ENCODE data around the gene LPO.

Gene LPO

DNA sequence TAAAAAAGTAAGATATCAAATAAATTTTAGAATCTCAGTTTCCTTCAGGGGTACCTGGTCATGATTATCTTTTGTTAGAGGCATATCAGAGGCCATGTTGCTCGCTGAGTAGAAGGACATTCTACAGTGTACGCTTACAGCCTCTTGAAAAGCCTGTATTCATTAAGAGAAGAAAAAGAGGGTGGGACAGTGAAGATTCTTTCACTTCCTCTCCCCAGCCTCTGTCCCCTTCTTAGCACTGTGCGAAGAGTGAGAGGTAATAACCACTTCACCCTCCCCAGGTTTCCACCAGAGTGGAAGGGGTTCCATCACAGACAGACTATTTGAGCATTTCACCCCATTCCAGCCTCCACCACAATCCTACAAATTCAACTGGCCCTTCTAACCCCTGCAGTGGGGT is 4.8 kb upstream of the LPO start:
- TF ChIP-seq, protein P1, sequence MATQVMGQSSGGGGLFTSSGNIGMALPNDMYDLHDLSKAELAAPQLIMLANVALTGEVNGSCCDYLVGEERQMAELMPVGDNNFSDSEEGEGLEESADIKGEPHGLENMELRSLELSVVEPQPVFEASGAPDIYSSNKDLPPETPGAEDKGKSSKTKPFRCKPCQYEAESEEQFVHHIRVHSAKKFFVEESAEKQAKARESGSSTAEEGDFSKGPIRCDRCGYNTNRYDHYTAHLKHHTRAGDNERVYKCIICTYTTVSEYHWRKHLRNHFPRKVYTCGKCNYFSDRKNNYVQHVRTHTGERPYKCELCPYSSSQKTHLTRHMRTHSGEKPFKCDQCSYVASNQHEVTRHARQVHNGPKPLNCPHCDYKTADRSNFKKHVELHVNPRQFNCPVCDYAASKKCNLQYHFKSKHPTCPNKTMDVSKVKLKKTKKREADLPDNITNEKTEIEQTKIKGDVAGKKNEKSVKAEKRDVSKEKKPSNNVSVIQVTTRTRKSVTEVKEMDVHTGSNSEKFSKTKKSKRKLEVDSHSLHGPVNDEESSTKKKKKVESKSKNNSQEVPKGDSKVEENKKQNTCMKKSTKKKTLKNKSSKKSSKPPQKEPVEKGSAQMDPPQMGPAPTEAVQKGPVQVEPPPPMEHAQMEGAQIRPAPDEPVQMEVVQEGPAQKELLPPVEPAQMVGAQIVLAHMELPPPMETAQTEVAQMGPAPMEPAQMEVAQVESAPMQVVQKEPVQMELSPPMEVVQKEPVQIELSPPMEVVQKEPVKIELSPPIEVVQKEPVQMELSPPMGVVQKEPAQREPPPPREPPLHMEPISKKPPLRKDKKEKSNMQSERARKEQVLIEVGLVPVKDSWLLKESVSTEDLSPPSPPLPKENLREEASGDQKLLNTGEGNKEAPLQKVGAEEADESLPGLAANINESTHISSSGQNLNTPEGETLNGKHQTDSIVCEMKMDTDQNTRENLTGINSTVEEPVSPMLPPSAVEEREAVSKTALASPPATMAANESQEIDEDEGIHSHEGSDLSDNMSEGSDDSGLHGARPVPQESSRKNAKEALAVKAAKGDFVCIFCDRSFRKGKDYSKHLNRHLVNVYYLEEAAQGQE (IDR thresholded peaks at IDR 0.05; ENCODE audit: insufficient read depth in 1 of 2, low read depth in 2 of 2, low read length in 2 of 2), result no peak
- TF ChIP-seq FOXP2 (optimal IDR thresholded peaks at IDR 0.05; ENCODE audit: borderline replicate concordance, extremely low read depth, extremely low read length, insufficient read depth), result no peak

DNA sequence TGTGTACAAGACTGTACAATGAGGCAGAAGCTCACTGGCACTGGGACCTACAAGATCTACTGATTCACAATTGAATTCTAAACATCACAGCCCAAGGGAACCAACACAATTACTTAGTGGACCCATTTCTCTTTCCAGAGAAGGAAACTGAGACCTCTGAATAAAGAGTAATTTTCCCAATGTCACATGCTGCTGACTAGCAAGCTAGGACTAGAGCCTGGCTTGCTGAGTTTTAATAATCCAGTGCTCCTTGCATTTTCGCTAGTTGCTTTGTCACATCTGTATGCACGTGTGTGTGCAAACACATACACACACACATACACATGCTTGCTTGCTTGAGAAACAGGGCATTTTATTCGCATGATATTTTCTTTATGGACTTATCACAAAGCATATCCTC is 3.9 kb upstream of the LPO start:
- TF ChIP-seq SIN3A (IDR thresholded peaks at IDR 0.05; ENCODE audit: borderline replicate concordance, insufficient read depth, low read length) (no peak), TAF1 (IDR thresholded peaks at IDR 0.05; ENCODE audit: borderline replicate concordance, insufficient read depth, low read length) (no peak), FOXP2 (optimal IDR thresholded peaks at IDR 0.05; ENCODE audit: borderline replicate concordance, extremely low read depth, extremely low read length, insufficient read depth) (no peak), POLR2AphosphoS5 (IDR thresholded peaks at IDR 0.05; ENCODE audit: low read depth, low read length) (no peak)
- TF ChIP-seq, protein P1 (IDR thresholded peaks at IDR 0.05; ENCODE audit: insufficient read depth in 1 of 2, low read depth in 2 of 2, low read length in 2 of 2), result no peak

DNA sequence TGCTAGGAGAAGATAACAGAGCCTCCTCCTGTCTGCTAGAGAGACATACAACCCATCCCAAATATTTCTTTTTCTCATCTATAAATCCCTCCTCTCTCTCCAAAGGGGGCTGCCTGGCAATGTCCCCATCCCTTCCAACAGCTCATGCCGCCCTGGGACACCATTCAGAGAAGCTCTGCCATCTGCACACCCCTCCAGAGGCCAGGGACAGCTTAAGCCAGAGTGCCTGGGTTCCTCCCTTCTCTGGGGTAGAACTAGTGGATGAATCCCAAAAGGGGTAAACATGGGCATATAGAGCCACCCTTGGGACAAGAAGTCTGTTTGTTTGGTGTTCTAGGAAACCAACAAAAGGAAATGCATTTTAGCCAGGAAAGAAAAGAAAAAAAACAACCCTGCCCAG is 2.6 kb upstream of the LPO start:
- no peak for TF ChIP-seq POLR2AphosphoS5 (IDR thresholded peaks at IDR 0.05; ENCODE audit: low read depth, low read length)
- no peak for TF ChIP-seq FOXP2 (optimal IDR thresholded peaks at IDR 0.05; ENCODE audit: borderline replicate concordance, extremely low read depth, extremely low read length, insufficient read depth)
- TF ChIP-seq, protein P1 (IDR thresholded peaks at IDR 0.05; ENCODE audit: insufficient read depth in 1 of 2, low read depth in 2 of 2, low read length in 2 of 2), result no peak
- TF ChIP-seq TAF1 (IDR thresholded peaks at IDR 0.05; ENCODE audit: borderline replicate concordance, insufficient read depth, low read length), result no peak
- no peak for TF ChIP-seq SIN3A (IDR thresholded peaks at IDR 0.05; ENCODE audit: borderline replicate concordance, insufficient read depth, low read length)

DNA sequence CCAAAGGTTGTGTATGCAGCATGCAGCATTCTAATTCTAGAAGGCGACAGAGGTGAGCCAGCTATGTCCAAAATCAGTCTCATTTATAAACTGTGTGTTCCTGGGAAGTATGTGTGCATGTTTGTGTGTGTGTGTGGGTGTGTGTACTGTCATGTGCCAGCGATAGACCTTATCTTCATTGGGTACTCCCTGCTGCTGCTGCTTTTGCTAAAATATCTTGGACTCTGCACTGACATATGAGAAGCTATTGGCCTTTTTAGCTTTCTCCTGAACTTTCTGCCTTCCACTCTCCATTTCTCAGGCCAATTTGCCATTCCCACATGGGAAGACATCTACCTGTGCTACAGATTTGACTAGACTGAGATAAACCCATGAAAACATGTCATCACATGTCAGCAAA is 2.0 kb upstream of the LPO start:
- TF ChIP-seq SIN3A (IDR thresholded peaks at IDR 0.05; ENCODE audit: borderline replicate concordance, insufficient read depth, low read length) (no peak), FOXP2 (optimal IDR thresholded peaks at IDR 0.05; ENCODE audit: borderline replicate concordance, extremely low read depth, extremely low read length, insufficient read depth) (no peak), TAF1 (IDR thresholded peaks at IDR 0.05; ENCODE audit: borderline replicate concordance, insufficient read depth, low read length) (no peak), POLR2AphosphoS5 (IDR thresholded peaks at IDR 0.05; ENCODE audit: low read depth, low read length) (no peak)
- TF ChIP-seq, protein P1 (IDR thresholded peaks at IDR 0.05; ENCODE audit: insufficient read depth in 1 of 2, low read depth in 2 of 2, low read length in 2 of 2), result no peak

DNA sequence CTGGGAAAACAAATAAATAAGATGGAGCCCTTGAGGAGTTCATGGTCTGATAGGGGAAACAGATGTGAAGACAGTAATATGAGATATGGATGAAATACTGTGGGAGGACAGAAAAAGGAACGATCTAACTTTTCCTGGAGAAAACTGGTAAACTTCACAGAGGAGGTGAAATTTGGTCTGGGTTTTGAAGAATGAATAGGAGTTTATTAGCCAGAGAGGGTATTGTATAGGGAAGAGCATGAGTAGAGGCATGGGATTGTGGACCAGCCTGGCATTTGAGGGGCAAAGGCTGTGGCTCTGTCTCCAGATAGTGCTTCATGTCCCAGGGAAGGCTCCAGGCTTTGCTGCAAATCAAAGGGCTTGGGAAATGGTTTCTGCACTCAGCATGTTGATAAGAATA is 1.6 kb downstream of the LPO start:
- TF ChIP-seq FOXP2 (optimal IDR thresholded peaks at IDR 0.05; ENCODE audit: borderline replicate concordance, extremely low read depth, extremely low read length, insufficient read depth) (no peak), TAF1 (IDR thresholded peaks at IDR 0.05; ENCODE audit: borderline replicate concordance, insufficient read depth, low read length) (no peak), SIN3A (IDR thresholded peaks at IDR 0.05; ENCODE audit: borderline replicate concordance, insufficient read depth, low read length) (no peak), POLR2AphosphoS5 (IDR thresholded peaks at IDR 0.05; ENCODE audit: low read depth, low read length) (no peak)
- TF ChIP-seq, protein P1 (IDR thresholded peaks at IDR 0.05; ENCODE audit: insufficient read depth in 1 of 2, low read depth in 2 of 2, low read length in 2 of 2), result no peak

Measured in PFSK-1 (cell line).